Stimulated activated naive CD4-positive, alpha-beta T cell treated with Interleukin-2 at 50 U/mL for 16 hours (primary cell): ENCODE measurements around the gene RNF212.

ENCODE experiments used
- DNase-seq: peaks from one replicate; lab custom pipeline; 2025; lab: John Stamatoyannopoulos, UW

The RNF212 gene

DNA sequence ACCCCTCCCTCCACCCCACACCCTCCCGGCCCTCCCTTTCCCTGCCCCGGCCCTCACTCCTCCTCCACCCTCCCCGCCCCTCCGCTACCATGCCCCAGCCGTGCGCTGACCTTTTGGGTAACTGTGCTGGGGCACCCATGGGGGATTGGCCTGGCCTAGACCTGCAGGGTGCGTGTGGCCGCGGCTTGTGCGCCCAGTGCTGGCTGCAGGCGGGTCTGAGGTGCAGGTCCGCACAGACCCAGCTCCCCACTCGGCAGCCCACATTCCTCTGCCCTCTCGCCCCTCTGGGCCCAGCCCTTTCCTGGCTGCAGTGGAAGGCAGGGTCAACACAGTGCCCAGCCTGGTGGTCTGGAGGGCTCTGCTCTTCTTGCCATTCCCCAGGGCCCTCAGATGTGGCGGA lies 77.3 kb downstream of the RNF212 start:
- DNase-seq: no peak

DNA sequence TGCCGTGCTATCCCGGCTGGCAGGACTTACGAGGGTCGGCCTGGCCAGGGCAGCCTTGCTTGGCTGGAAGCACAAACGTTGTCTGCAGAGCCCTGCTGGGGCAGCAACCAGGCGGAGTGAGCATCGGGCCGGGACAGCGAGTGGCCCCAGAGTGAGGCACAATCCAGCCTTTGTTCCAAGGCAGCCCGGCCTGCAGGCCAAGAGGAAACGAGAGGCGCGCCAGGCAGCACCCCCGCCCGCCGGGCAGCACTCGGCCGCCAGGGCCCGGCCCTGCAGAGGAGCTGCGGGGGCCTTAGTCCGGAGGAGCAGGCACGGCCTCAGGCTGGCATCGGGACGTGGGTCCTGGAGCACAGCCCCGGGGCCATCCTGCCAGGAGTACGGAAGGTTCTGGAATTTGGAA lies 77.9 kb downstream of the RNF212 start:
- DNase-seq: no peak

DNA sequence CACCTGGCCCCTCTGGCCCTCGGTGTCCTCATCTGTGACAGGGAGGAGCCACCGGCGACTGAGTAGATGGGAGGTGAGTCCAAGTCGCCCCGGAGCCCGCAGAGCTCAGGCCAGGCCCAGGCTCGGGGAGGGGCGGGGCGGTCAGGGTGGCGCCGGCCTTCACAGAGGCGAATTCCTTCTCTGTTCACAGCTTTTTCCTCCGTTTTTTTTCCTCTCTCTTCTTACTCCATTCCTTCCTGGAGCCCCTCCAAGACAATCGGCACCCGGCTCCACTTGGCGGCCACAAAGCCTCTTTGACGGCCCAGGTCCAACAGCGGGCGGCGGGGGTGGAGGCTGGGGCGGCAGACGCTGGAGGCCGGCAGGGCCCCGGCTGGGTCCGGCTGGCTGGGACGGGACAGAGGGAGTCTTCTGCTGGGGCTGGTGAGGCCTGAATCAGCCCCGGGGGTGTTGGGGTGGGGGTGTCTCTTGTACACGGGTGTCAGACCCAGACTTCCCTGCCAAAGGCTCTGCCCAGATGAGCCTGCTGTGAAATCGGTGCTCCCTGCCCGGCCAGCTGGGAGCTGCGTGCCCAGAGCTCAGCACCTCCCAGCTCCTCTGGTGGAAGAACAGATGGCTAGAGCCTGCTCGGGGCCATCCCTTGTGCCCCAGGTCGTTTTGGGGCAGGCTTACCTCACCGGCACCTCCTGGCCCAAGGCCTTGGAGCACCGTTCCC lies 79.4 kb downstream of the RNF212 start:
- no peak for DNase-seq

DNA sequence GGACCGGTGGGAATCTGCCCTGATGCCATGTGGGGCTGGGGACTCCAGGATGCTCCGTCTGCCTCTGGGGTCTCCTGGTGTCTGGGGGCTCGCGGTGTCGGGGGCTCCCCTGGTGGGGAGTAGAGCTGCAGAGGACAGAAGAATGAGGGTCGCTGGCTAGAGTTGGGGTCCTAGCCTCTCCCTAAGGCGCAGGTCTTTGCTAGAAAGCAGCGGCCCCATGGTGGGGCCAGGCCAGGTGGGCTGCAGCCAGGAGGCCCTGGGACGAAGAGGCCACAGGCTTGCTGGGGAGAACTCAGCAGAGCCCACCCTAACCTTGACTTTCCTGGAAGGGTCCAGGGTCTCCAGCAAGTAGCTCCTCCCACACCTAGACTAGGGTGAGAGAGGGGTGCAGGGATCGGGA lies 80.5 kb downstream of the RNF212 start:
- DNase-seq: no peak

DNA sequence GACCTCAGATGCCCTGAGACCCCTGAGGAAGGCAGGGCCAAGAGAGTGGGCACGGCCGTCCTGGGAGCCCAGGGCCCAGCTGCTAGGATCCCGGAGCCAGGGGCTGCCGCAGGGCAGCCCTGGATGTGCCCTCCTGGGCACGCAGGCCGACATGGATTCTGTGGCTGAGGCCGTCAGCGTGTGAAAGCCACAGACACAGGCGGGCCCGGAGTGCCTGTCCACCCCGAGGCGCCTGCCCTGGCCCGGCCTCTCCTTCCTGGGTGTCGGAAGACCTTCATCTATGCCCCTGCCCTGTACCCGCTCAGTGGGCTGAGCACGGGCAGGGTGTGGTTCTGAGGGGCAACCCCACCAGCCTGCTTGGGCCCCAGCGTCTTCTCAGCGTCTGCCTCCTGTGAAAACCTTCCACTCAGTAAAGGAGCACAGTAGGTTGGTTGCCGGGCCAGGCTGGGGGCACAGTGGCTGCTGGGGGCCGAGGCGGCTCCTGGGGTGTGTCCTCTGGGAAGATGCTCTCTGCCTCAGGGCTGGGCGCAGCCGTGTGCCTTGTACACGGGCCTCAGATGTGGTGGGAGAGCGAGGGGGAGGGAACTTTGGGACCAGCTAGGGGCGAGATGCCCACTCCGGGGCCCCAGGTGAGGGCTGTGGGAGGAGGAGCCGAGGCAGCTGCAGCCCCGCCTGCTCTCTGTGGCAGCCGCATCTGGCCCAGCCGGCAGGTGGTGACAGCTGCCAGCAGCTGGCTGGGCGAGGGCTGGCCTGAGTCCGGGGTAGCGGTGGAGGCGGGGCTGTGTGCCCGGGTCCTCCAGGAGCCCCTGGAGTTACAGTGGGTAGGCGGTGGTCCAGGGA lies 81.2 kb downstream of the RNF212 start:
- no peak for DNase-seq

DNA sequence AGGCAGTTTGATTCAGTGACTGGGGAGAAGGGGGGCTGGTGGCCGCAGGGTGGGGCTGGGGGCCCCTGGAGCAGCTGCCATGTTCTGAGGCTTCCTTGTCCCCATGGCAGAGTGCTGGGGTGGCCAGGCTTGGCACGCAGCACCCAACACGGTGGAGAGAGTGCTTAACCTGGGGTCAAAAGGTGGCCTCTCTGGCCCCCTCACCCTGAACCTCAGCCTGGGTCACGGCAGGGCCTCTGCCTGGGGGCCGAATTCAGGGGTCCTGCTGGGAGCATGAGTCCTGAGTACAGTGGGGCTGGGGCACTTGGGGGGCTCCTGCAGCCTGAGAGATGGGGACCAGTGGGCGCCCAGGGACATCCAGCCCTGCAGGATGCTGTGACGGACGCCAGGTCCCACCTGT lies 82.0 kb downstream of the RNF212 start:
- no peak for DNase-seq

DNA sequence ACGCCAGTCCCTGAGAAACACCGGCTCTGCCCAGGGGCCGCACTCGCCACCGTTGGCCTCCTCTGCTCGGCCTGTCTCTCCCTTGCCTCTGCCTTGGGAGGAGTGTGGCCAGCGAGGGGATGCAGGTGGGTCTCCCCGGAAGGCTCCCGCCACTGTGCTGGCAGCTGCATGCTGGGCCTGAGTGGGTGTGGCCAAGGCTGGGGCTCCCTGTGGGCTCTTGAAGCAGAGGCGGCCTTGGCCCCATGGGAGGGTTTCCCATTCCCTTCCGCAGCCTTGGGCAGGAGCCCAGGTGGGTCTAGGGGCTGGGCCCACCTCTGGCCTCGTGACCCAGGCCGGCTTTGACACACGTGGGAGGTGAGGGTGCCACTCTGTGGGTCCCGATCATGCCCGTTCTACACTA lies 82.8 kb downstream of the RNF212 start:
- no peak for DNase-seq

DNA sequence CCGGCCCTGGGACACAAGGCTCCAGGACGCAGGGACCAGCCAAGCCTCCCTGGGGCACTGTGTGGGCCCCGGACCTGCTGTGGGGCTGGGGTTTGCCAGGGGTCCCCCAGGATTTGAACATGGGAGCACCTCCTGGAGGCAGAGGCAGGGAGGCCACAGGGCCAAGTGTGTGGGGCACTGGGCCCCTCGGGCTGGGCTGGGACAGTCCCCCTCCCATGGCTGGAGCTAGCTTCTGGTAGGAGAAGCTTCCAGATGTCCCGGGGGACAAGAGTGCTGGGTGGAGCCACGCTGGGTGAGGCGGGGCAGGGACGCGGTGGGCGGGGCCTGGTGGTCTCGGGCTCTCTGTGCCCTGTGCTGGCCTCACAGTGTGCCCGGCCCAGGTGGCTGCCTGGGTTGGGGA lies 83.3 kb downstream of the RNF212 start:
- no peak for DNase-seq

DNA sequence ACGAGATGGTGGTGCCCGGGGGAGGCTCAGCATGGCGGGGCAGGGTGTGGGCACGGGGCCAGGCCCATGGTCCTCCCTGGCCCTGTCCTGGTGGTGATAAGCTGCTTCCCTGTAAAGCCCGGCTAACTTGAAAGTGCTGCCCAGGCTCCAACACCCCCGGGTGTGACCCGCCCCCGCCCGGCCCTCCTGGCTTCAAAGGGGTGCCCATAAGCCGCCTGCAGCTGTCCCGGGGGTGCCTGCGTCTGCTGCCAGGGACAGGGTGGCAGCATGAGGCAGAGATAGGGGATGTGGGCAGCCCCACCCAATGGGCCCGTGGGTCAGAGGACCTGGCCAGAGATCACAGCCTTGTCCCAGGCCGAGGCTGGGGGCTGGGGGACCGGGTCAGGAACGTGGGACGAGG lies 83.8 kb downstream of the RNF212 start:
- no peak for DNase-seq

DNA sequence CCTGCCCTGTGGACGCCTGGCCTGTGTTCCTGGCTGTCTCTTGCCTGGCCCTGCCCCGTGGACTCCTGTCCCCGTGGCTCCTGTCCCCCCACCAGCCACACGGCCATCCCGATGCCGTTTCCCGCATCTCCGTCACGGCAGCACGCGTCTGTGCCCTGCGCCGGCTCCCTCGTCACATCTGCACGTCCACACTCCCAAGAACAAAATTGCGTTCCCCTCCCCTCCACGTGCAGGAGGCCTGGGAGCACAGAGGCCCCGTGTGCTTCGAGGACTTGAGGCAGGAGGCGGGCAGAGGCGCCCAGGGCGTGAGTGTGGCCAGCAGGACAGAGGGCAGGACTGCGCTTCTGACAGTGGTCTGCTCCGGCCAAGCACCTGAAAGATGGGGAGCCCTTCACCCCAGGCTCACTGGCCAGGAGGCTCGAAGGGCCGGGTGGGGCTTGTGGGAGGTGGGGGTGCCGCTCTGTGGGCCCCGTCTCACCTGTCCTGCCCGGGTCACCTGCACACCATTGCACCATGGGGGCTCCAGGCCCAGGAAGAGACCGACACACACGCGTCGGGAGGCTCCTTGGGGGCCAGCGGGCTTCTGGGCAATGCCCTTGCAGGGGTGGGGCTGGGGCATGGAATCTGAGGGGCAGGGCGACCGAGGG lies 84.7 kb downstream of the RNF212 start:
- DNase-seq: no peak

DNA sequence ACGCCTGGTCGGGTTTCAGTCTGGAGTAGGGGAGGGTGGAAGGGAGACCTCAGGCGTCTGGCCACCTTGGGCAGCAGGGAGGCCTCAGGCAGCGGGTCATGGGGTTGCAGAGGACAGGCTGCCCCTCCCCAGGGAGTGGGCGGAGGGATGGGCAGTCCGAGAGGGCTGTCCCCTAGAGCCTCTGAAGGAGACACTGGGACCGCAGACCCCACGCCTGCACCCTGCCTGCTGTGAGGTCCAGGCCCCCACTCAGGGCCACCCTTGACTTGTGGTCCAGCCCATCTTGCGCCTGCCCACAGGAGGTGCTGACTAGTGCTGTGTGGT lies 85.5 kb downstream of the RNF212 start:
- DNase-seq: no peak

DNA sequence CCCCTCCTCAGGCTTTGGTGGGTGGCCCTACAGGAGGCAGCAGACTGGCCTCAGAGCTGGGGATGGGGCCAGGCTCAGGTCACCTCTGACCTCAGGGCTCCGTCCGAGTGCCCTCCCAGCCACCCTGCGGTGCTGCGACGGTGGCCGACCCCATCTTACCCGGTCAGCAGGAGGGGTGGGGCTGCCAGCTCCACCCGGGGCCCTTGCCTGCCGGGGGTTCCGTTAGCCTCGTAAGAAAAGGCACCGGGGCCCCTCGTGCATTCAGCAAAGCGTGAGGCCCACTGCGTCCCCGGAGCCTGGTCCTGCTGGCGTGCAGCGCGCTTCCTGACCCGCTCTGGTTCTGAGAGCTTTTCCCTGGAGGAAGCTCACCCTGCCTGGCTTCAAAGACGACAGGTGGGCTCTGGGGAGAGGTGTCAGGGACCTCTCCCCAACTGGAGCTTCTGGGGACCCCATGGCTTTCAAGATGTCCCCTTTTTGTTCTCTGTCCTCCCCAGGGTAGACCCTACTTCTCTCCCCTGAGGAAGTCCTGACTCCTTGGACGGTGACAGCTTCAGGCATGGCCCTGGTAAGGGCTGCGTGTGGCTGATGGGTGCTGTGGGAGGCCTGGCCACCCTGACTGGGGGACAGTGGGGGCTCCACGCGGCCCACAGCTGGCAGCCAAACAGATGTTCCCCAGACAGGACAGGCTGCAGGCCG lies 86.0 kb downstream of the RNF212 start:
- no peak for DNase-seq

DNA sequence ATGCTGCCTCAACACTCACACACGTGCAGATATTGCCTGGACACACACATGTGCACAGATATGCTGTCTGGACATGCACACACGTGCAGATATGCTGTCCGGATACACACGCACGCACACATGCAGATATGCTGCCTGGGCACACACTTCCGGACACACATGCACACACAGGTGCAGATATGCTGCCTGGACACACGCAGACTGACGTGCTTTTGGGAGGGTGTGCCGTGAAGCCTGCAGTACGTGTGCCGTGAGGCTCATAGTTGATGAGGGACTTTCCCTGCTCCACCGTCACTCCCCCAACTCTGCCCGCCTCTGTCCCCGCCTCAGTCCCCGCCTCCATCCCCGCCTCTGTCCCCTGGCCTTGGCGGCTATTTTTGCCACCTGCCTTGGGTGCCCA lies 87.2 kb downstream of the RNF212 start:
- peak; percentile 32 for DNase-seq

DNA sequence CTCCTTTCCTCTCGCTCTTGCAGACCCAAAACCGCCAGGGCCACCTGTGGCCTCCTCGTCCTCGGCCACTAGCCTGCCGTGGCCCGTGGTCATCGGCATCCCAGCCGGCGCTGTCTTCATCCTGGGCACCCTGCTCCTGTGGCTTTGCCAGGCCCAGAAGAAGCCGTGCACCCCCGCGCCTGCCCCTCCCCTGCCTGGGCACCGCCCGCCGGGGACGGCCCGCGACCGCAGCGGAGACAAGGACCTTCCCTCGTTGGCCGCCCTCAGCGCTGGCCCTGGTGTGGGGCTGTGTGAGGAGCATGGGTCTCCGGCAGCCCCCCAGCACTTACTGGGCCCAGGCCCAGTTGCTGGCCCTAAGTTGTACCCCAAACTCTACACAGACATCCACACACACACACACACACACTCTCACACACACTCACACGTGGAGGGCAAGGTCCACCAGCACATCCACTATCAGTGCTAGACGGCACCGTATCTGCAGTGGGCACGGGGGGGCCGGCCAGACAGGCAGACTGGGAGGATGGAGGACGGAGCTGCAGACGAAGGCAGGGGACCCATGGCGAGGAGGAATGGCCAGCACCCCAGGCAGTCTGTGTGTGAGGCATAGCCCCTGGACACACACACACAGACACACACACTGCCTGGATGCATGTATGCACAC lies 88.3 kb downstream of the RNF212 start:
- no peak for DNase-seq

DNA sequence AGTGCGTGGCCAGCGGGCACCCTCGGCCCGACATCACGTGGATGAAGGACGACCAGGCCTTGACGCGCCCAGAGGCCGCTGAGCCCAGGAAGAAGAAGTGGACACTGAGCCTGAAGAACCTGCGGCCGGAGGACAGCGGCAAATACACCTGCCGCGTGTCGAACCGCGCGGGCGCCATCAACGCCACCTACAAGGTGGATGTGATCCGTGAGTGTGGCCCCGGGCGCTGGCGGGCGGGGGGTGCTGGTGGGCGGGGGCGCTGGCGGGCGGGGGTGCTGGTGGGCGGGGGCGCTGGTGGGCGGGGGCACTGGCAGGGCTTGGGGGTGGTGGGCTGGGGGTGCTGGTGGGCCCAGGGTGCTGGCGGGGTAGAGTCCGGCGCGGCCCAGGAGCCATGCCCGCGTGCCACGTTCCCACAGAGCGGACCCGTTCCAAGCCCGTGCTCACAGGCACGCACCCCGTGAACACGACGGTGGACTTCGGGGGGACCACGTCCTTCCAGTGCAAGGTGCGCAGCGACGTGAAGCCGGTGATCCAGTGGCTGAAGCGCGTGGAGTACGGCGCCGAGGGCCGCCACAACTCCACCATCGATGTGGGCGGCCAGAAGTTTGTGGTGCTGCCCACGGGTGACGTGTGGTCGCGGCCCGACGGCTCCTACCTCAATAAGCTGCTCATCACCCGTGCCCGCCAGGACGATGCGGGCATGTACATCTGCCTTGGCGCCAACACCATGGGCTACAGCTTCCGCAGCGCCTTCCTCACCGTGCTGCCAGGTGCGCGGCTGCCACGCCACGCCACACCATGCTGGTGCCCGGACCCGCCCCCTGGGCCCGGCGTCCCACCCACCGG lies 89.2 kb downstream of the RNF212 start:
- no peak for DNase-seq

DNA sequence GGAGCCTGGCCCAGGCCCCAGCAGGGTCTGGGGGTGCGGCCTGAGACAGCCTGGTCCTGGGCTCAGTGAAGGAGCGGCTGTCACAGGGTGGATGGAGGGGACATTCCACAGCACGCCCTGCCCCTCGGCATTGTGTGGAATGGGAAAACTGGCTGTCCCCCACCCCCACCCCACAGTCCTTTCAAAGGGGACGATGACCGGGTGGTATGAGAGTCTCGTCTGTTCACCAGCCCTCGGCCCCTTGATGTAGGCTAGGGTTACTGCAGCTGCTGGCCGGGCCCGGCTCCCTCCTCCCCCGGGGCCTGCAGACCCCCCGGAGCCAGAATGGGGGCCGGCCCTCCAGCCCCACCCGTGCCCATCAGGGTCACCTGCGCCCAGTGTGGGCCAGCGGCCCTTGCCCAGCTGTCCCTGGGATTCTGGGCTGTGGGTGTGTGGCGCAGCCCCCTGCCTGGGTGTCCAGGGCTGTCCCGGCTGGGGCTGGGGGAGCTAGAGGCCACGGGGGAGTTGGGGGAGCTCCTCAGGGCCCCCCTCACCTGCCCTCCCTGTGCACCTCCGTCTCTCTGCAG lies 90.2 kb downstream of the RNF212 start:
- no peak for DNase-seq

DNA sequence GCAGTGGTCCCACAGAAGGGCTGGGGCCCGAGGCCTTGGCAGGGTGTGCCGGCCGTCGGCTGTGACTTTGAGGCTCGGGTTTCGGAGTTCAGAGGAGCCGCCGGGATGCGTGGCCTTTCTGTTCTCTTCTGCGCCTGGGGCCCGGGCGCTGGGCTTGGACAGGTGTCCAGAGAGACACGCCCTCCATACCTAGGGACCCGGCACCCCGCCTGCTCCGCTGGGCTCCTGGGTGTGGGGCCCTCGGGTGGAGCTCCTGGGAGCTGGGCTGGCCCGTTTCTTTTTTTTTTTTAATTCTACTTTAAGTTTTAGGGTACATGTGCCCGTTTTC lies 90.7 kb downstream of the RNF212 start:
- DNase-seq: no peak

DNA sequence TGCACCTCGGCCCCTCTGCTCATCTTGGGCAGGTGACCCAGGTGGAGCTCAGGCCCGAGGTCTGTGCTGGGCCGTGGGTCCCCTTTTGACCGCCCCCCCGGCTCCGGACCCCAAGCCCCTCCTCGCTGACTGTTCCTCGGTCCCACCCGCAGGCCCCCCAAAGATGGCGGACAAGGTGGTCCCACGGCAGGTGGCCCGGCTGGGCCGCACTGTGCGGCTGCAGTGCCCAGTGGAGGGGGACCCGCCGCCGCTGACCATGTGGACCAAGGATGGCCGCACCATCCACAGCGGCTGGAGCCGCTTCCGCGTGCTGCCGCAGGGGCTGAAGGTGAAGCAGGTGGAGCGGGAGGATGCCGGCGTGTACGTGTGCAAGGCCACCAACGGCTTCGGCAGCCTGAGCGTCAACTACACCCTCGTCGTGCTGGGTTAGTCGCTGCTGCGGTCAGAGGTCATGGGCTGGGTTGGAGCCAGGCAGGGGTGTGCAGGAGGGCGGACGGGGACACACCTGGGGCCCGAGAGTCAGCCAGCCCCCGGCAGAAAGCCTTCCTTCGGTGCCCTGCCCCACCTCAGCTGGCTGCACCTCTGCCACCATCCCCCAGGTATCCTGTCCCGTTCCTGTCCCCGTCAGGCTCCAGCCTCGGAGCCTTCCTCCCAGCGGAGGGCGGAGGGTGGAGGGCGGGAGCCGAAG lies 91.2 kb downstream of the RNF212 start:
- no peak for DNase-seq
